ENCODE results near the gene CD180. TPM values are rescaled to one million over a fixed set of nuclear protein-coding genes. Genes with fewer than 3 reads are reported as not detected.

Gene CD180
- total and polyA plus RNA-seq, 4 donors, result 0.59 to 2.6 (median 2.2) TPM

DNA sequence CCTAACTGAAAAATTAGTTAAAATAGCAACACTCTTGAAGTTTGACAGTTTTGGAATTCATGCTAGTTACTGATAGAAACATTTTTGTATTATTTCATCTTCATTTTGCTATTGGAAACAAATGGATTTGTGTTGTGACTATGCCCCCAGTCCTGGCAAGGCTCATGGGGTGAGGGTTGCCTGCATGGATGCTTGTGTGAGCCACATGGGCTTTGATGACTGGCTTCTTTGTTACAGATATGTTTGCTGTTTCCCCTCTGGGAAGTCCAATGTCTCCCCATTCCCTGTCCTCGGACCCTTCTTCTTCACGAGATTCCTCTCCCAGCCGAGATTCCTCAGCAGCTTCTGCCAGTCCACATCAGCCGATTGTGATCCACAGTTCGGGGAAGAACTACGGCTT lies 44.2 kb downstream of the CD180 start:
- Histone ChIP-seq H3K36me3 (ENCODE audit: control insufficient read depth in 4 of 4, insufficient read depth in 4 of 4, low read length in 4 of 4) (peaks cover 28 to 62% (median 36%) of the 10 kb centered on the region in 4 donors), H3K9me3 (ENCODE audit: control insufficient read depth in 4 of 4, insufficient read depth in 3 of 4, low read length in 3 of 4) (peaks cover 0 to 2% (median 0%) of the 10 kb centered on the region in 4 donors), H3K4me3 (no peak overlapping the region), H3K27ac (ENCODE audit: low read depth in 1 of 2, low read length in 1 of 2) (no peak overlapping the region), H3K4me1 (ENCODE audit: control insufficient read depth in 5 of 5, insufficient read depth in 5 of 5, low read length in 5 of 5) (peaks cover 0 to 10% (median 6%) of the 10 kb centered on the region in 5 donors), H3K27me3 (ENCODE audit: control insufficient read depth in 3 of 3, insufficient read depth in 3 of 3, low read length in 2 of 3) (no peaks in the 10 kb centered on the region), H3K9ac (ENCODE audit: insufficient read depth in 1 of 2, low read length in 2 of 2) (no peak overlapping the region)
- no peak for TF ChIP-seq CTCF (IDR thresholded peaks at IDR 0.05; ENCODE audit: control extremely low read depth, extremely low read depth)
- ATAC-seq (ENCODE audit: insufficient read depth, low FRiP score), result no peak
- DNase-seq, result no peak
- 94 to 99% methylated on average over 6 of the region's 6 CpGs for WGBS, 2 donors

DNA sequence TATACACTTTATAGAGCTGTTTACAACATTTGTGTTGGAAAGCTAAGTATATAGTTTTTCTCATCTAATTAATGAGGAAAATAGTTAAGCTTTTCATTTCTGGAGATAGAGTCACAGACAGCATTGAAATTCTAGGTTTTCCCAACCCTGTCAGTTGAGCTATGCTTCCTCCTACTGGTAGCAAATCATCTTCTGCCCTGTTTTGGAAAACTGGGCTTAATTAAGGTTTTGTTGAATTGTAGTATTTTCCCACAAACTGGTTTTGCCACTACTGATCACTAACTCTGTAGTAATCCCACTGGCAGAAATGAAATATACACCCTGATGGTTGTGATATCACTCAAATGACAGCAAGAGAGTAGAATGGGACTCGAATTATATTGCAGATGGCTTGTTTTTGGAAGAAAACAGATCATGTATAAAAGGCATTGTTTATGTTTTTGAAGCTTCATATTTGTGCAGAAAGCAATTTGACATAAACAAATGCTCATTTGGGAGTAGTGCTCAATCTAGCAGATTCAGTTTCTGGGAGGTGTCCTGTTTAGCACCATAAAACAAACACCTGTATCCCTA lies 46.6 kb downstream of the CD180 start:
- peaks cover 0 to 12% (median 6%) of the 10 kb centered on the region in 5 donors for H3K4me1 ChIP-seq (ENCODE audit: control insufficient read depth in 5 of 5, insufficient read depth in 5 of 5, low read length in 5 of 5)
- DNase-seq (peak in 2 of 3 donors; percentile 65 to 69), ATAC-seq (ENCODE audit: insufficient read depth, low FRiP score) (no peak)
- no peak overlapping the region for H3K4me3 ChIP-seq
- WGBS, 2 donors, result 81 to 89% methylated on average over 1 of the region's 1 CpG
- no peaks in the 10 kb centered on the region for H3K27me3 ChIP-seq (ENCODE audit: control insufficient read depth in 3 of 3, insufficient read depth in 3 of 3, low read length in 2 of 3)
- H3K27ac ChIP-seq (ENCODE audit: low read depth in 1 of 2, low read length in 1 of 2), result no peak overlapping the region
- H3K9me3 ChIP-seq (ENCODE audit: control insufficient read depth in 4 of 4, insufficient read depth in 3 of 4, low read length in 3 of 4), result peaks cover 0 to 2% (median 0%) of the 10 kb centered on the region in 4 donors
- peaks cover 27 to 58% (median 32%) of the 10 kb centered on the region in 4 donors for H3K36me3 ChIP-seq (ENCODE audit: control insufficient read depth in 4 of 4, insufficient read depth in 4 of 4, low read length in 4 of 4)
- no peak overlapping the region for H3K9ac ChIP-seq (ENCODE audit: insufficient read depth in 1 of 2, low read length in 2 of 2)
- TF ChIP-seq CTCF (IDR thresholded peaks at IDR 0.05; ENCODE audit: control extremely low read depth, extremely low read depth), result no peak

- no peak for TF ChIP-seq CTCF (IDR thresholded peaks at IDR 0.05; ENCODE audit: control extremely low read depth, extremely low read depth)
- 72 to 86% methylated on average over 14 of the region's 14 CpGs for WGBS, 2 donors
- Histone ChIP-seq H3K27ac (ENCODE audit: low read depth in 1 of 2, low read length in 1 of 2) (no peak overlapping the region), H3K27me3 (ENCODE audit: control insufficient read depth in 3 of 3, insufficient read depth in 3 of 3, low read length in 2 of 3) (no peaks in the 10 kb centered on the region), H3K9me3 (ENCODE audit: control insufficient read depth in 4 of 4, insufficient read depth in 3 of 4, low read length in 3 of 4) (peaks cover 0 to 2% (median 0%) of the 10 kb centered on the region in 4 donors), H3K4me1 (ENCODE audit: control insufficient read depth in 5 of 5, insufficient read depth in 5 of 5, low read length in 5 of 5) (peaks cover 0 to 16% (median 6%) of the 10 kb centered on the region in 5 donors), H3K9ac (ENCODE audit: insufficient read depth in 1 of 2, low read length in 2 of 2) (peak overlapping the region in 1 of 2 donors; percentile 36), H3K36me3 (ENCODE audit: control insufficient read depth in 4 of 4, insufficient read depth in 4 of 4, low read length in 4 of 4) (peaks cover 27 to 57% (median 30%) of the 10 kb centered on the region in 4 donors), H3K4me3 (no peak overlapping the region)
- DNase-seq (peak in 2 of 3 donors; percentile 32 to 38), ATAC-seq (ENCODE audit: insufficient read depth, low FRiP score) (no peak)
These were observed 47.3 kb downstream of the CD180 start for GRCh38 chr5:67149057-67149950.

All from lung (tissue), 12 donors.